Stimulated activated CD8-positive, alpha-beta memory T cell treated with anti-CD3 and anti-CD28 coated beads, Interleukin-4, amount 100 ng/mL, for 4 hours (primary cell): ENCODE data around the gene CYTH3.
"Not testable (repeated sequence)": the region's sequence is repeated elsewhere in the genome, so short reads cannot be mapped to it uniquely, and the experiment has no call there.

Source experiments
- DNase-seq, 2 donors: peaks; one replicate each; pipeline ENCODE4 v3.0.0-alpha.2; 2020; ENCODE audit warnings: low read depth in 2 of 2, low spot score in 1 of 2

CYTH3 gene

DNA sequence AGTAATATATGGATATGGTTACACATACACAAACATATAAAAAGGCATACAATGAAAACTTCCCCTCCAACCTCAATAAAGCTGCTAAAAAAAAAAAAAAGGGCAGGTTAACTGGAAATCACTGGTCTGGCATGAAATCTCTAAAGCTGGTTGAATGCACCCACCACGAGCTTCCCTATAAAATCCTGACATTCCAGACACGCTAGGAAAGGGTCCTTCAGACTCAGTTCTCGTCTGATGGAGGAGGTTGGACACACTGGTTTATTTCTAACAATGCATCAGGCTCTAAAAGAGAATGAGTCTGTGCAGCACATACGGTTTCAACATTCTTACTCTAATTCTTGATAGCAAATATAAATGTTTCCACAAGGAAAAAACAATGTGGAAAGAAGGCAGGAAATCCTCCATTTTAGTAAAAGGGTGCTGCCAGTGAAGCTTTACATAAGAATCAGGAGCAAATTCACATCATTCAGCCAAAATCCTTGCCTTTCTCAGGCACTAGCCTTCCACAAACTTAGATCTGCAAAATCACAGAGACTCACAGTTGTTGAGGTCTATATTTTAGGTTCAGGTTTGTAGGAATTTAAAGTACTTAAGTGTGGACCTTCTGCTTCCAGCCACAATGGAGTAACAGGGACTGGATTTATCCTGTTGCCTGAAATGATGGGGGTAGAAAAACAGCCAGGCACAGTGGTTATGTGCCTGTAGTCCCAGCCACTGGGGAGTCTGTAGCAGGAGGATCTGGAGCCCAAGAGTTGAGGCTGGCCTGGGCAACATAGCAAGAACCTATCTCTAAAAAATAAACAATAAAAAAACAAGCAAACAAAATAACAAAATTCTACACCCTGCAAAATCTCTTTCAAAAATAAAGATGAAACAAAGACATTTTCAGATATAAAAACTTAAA is 73.5 kb downstream of the CYTH3 start:
- DNase-seq, result no peak

DNA sequence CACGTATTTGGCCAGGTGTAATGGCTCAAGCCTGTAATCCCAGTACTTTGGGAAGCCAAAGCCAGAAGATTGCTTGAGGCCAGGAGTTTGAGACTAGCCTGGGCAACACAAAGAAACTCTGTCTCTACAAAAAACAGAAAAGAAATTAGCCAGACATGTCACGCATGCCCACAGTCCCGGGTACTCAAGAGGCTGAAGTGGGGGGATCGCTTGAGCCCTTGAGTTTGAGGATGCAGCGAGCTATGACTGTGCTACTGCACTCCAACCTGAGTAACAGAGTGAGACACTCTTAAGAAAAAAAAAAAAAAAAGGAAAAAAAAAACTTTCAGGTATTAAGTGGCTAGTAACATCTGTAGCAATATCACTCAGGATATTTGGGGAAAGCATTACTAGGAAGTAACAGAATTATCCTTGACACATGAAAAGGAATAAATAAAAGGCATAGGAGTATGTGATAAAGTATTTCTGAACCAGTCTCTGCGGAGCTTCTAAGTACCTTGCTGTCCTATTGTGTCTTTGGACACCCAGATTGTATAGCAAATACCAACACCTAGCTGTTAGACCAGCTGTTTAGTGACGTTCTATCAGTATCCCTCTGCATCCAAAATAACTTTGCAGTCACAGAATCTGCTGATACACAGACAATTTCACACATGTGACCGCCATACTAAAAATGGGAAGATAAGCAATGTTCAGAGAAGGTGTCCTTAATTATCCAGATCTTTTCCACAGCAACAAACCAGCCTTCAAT is 74.4 kb downstream of the CYTH3 start:
- DNase-seq, result no peak

DNA sequence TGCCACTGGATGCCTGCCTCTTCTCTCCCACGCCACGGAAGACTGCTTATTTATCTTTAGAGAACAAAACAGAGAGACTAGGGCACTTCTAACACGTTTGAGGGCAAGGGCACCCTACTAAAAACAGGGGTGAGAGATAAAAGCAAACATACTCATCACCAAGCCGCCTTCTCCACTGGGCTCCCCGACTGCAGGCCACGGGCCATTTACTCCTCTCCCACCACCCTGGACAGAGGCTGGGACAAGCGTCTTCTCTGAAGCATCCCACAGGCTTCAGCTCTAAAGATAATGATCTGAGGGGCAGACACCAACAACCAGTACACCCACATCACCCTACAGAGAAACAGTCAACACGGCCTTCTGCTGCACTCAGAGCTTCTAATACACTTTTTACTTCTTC is 78.7 kb downstream of the CYTH3 start:
- DNase-seq, result no peak

DNA sequence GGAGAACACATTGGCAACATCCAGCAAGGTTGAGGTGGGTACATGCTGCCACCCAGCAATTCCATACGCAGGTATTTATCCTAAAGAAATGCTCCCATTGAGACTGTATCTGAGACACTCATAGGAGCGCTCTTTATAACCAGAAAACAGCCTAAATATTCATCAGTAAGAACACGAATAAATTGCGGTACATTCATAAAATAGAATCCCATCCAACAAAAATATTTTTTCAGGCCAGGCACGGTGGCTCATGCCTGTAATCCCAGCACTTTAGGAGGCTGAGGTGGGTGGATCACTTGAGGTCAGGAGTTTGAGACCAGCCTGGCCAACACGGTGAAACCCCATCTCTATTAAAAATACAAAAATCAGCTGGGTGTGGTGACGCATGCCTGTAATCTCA is 81.9 kb downstream of the CYTH3 start:
- DNase-seq, result not testable (repeated sequence)

DNA sequence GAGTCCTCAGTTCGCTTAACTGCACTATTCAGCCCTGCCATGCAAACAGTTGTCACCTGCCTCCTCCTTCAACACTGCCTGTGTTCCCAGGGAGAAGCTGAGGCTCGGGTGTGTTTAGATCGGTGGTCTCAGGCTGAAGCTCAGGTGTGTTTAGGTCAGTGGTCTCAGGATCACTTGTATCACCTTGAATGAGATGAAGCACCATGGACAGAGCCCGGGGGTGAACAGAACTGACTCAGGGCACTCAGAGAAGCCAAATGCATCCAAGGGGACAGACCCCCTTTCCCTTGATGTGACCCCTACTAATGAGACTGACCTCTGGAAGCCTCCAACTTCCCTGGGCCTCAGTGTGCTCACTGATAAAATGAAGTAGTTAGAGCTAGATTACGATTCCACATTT is 84.0 kb downstream of the CYTH3 start:
- DNase-seq, result no peak

DNA sequence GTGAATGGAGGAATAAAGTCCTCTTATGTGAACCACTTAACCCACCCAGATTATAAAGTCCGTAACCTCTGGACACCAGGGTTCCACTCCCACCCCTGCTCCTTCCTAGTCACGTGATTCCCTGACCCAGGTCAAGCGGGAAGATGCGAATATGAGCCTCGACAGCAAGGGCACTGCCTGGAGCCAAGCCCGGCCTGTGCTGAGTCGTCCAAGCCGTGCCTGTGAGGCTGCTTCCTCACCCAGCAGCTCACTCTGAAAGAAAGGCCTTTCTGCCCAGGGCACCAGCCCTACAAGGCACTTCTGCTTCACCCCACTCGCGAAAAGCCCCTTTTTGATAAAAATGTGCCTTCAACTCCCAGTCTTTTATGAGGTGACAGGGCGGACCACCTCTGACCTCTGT is 85.8 kb downstream of the CYTH3 start:
- DNase-seq, result no peak

DNA sequence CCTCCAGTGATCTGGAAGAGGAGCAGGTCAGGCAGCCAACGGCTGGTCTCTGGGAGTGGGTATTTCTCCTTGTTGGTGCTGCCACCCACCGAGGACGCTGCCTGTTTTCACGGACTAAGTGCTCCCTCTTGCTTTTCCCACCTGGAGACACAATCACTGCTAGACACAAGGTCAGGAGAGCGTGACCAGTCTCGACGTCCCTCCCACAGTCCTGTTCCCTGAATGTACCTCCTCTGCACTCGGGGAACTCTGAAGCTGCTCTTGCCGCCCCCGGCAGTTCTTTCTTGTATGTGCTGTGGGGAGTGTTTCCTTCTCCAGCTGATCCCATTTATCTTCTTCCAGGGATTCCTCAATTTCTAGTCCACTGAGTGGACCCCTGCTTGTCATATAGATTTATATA is 89.4 kb downstream of the CYTH3 start:
- DNase-seq, result no peak

DNA sequence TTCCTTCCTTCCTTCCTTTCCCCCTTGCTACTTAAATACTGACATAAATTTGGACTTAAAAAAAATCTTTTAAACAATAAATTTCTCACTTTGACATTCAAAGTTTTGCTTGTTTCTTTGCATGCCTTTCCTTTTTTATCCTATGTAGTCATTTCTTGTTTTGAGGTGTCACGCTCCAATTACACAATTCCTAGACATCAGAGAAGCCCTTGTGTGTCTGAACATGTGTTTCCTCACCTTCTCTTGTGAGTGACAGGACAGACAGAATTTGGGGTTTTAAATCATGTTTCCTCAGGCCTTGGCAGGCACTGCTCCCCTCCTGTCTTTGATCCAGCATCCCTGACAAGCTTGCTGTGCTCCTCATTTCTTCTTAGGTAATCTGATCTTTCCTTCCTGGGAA is 91.3 kb downstream of the CYTH3 start:
- DNase-seq, result no peak

DNA sequence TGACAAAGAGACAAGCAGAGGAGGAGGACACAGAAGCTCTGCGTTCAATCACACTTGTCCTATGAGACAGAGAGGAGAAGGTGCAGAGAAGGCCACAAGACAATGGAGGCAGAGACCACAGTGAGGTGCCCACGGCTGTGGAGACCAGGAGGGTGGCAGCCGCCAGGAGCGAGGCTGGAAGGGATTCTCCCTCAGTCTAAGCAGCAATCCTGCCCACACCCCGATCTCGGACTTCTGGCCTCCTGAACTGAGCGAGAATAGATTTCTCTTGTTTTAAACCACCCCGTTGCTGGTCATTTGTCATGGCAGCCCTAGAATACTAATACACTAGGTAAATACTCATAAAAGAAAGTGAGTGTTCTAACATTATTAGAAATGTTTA is 92.1 kb downstream of the CYTH3 start:
- DNase-seq, result no peak

DNA sequence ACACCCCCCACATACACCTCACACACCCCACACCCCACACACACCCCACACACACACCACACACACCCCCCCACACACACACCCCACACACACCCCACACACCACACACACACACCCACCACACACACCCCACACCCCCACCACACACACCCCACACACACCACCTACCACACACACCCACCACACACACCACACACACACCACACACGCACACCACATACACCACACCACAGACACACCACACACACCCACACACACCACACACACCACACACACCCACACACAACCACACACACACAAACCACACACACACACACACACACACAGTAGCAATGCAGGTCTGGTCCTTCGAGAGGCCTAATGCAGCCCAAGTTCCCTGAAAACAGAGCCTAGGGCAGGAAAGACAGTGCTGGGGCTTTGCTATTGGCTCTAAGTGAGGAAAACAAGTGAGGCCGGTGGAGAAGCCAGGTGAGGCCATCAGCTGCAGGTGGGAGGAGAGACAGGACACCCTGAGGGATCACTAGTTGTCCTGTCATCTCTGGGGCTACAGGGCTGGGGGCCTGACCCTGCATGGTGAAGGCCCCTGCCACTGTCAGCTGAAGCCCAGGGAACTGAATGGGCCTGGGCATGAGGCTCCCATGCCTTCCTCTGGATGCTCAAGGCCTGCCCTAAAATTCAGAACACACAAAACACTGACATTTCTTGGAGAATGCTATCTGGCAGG is 92.6 kb downstream of the CYTH3 start:
- DNase-seq, result no peak

DNA sequence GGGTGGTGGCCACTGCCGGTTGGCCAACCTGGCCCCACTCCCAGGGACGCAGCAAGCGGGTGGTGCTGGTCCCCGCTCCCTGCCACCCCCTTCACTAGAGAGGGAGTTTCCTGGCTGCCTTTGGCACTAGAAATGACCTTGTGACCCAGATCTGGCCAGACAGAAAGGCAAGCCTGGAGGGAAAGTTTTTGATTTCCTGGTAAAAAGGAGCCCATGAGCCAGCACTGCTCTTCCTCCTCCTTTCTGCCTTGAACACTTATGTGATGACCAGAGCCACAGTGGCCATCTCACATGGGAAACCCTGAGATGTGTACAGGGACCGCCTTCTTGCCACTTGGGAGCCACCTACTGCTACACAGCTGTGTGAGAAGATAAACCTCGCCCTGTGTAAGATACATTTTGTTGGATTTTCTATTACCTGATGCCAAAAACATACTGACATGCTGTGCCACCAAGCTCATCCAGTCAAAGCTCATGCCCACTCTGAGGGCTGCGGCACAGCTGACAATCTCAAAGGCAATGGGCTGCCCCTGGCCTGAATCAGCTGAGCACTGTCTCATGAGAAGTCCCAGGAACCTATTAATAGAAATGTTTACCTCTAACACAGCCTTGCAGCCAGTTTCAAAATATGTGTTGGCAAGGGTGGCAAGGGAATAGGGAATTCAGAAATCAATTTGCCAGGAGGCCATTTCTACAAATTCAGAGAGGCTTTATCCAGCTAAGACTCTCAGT is 94.0 kb downstream of the CYTH3 start:
- no peak for DNase-seq

DNA sequence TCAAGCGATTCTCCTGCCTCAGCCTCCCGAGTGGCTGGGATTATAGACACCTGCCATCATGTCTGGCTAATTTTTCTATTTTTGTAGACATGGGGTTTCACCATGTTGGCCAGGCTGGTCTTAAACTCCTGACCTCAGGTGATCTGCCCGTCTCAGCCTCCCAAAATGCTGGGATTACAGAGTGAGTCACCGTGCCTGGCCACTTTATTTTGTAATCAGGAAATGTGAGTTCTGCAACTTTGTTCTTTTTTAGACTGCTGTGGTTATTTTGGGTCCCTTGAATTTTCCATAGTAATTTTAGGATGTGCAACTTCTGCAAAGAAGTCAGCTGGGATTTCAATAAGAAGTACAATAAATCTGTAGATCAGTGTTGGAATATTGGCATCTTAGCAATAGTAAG is 96.8 kb downstream of the CYTH3 start:
- no peak for DNase-seq

DNA sequence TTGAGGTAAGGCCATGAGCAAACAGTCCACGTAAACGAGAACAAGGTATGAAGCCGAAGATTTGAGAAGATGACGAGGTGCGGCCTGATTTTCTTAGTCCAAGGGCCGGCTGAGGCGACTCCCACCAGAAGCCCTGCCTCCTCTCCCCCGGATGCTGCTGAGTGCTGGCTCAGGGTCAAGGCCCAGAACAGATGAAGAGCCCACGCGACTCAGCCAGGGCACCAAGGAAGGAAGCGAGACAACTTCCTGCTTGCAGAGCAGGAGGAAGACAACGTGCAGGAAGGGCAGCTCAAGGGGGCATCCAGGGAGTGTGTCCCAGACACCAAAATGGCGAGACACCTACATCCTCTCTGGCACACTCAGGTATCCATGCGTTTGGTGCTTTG is 99.5 kb downstream of the CYTH3 start:
- no peak for DNase-seq

DNA sequence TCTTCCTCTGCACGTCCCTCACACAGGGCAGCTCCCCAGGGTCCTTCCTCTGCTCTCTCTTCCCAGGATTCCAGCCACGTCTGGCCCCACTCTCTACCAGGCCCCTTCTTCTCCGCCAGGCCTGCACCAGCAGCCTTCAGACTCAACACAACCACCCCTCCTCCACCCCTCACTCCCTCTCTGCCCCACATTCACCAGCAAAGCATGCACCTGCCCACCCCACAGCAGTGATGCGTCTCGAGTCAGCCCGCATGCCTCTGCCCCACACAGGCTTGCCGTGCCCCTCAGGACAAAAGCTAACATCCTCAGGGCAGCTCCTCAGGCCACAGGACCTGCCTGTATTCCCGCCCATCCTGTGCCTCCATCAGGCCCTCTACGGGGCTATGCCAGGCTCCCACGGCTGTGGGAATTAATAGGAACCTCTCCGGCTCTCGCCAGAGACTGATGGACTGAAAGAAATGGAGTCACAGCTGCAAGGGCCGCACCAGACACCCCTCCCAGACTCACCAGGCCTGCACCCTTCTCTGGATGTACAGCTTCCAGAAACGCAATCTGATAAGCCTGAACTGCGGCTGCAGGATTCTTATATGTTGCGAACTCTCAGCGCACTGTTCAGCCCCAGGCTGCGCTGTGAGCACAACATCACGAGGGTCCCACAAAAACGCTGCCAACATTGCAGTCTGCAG is 100.1 kb downstream of the CYTH3 start:
- no peak for DNase-seq

DNA sequence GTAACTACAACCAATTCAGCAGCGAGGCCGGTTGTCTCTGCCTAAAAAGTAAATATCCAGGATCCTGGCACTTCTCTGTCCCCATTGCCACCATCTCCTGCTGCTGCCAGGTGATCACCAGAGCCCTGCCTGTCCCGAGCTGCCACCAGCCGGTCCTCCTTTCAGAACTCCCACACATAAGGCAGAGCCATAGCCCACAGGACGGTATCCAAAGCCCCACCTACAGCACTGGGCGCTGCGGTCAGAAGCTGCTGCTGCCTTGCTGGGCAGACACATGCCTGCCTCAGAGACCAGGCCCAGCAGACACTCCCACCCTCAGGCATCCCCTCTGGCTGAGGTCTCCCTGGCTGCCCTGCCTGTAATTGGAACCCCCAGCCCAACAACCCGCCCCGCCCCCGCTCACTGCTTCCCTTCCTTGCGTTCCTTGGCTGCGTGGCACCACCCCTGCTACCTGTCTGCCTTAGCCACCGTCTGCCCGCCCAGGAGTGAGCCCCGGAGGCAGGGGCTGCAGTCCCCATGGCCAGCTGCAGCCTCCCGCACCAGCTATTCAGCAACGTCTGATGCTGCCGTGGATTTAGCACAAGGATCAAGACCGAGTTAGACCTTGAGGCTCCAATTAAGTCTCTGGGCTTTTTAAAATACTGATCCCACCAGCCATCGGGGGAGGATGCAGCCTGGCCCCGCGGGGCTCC is 100.7 kb downstream of the CYTH3 start:
- DNase-seq, result no peak

DNA sequence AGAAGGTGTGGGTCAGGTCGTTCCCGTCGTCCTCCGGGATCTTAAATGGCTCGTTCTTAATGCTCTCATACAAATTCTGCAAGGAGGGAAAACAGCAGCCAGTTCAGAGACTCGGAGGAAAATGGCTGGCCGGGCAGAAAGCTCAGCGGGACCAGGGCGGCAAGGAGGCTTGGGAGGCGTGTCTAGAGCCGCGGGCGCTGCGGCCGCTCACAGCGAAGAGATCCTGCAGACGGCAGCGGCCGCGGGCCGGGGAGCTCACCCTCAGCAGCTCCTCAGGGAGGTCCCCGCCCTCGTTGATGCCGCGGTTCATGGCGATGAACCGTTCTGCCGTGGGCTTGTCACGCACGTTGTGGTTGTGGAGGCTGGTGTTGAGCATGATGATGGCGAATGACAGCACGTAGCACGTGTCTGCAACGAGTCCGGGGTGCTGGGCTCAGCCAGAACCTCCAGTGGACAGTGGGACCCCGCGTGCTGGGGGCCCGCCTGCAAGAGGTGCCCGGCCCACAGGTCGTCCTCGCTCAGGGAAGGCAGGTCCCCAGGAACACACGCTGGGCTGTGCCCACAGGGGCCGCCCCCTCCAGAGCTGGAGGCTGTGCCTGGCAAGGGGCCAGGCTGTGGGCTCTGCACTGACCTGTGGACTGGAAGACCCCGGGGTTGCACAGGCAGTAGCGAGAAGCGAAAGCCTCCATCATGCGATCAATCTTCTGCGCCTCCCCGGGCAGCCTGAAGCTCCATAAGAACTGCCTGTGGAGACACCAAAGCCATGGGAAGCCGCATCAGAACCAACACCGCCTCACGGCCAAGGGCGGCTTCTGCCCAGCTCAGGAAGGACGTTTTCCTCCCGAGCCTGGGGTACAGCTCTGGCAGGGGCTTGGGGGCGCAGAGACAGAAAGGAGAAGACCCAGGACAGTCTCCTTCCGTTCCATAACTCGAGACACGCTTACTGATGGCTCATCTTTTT is 101.6 kb downstream of the CYTH3 start:
- no peak for DNase-seq

DNA sequence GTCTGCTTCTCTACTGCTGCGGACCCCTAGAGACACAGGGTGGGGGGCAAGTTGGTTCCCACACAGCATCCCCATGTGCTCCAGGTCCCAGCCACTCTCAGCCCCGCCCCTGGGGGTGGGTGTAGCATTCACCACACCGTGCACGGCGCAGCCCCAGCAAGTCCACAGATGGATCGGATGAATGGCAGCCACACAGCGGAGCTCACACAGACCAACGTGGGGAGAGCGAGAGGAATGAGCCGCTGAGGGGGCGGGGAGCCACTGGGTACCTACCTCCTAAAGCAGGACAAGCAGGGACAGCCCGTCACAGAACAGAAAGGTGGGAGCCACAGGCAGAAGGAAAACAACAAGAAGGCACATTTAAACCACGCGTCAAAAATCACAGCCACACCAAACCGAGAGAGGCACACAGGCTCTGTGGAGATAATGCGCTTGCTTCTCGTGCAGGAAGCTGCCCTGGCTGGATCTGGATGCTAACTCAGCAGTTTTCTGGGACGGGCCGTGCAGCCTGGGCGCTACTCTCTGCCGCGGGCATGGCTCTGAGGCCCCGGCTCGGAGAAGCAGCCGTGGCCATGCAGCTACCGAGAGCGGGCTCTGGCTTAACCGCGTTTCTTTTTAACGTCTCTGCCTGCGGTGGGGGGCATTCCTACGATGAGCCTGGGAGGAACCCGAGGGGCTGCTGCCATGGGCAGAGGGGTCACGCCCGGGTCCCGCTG is 102.5 kb downstream of the CYTH3 start:
- no peak for DNase-seq

DNA sequence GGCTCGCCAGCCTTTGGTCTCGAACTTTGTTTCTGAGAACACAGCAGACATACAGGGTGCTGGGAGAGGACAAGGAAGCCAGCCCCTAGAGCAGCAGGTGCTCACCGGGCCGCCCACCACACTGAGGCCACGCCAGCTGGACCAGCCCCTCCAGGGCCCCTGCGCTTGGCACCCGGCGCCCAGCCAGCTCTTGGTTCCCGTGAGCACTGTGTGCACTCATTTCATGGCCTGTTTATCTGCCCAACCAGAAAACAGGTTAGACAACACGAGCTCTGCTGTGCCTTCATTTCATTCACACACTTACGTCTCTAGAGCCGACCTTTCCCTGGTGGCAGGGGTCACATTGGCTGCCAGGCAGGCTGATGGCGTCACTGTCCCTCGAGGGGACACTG is 104.0 kb downstream of the CYTH3 start:
- DNase-seq, result no peak
